Right atrium auricular region (tissue), 2 donors: Measurements from ENCODE around the gene SLC7A6. TPM values are rescaled to one million over a fixed set of nuclear protein-coding genes. Genes with fewer than 3 reads are reported as not detected.

Experiments used
- DNase-seq: peaks from one replicate; pipeline ENCODE4 v3.0.0-alpha.2; 2019; ENCODE audit warnings: low spot score
- H3K27ac ChIP-seq, 2 donors: fragments of 200-600 bp; sonication (generic); 1 replicate in 1 of 2; 2 replicates in 1 of 2; pipeline ENCODE4 v1.5.1; 2016 to 2019
- H3K27me3 ChIP-seq, 2 donors: fragments of 200-600 bp; sonication (generic); one replicate each; pipeline versions ENCODE4 v1.5.1 to v1.6.0; 2017 to 2019
- H3K36me3 ChIP-seq: fragments of 200-600 bp; sonication (generic); one replicate; pipeline ENCODE4 v1.5.1; 2016
- H3K4me1 ChIP-seq, 2 donors: fragments of 200-600 bp; sonication (generic); one replicate each; pipeline versions ENCODE4 v1.5.1 to v1.6.0; 2017 to 2019
- H3K4me3 ChIP-seq, 2 donors: fragments of 200-600 bp; sonication (generic); 1 replicate in 1 of 2; 2 replicates in 1 of 2; pipeline ENCODE4 v1.5.1; 2017 to 2019; ENCODE audit warnings: mild to moderate bottlenecking in 1 of 2, moderate library complexity in 1 of 2
- H3K9me3 ChIP-seq, 2 donors: fragments of 200-600 bp; sonication (generic); one replicate each; pipeline ENCODE4 v1.5.1; 2019
- total RNA-seq, 2 donors: library from RNA; depleted of rRNA; stranded (reverse); fragments of >200 nt; gene quantifications; one replicate each; pipeline ENCODE4 v1.1.0, GENCODE V29; 2016
- TF ChIP-seq, protein P1 (sequence below), 2 donors: fragments of 200-600 bp; sonication (generic); IDR thresholded peaks; one replicate each; pipeline ENCODE4 v1.5.1; 2019; ENCODE audit warnings: antibody characterized with exemption in 2 of 2

Gene SLC7A6
- total RNA-seq, 2 donors from 2014 or later, result 28.9 to 51.0 TPM

DNA sequence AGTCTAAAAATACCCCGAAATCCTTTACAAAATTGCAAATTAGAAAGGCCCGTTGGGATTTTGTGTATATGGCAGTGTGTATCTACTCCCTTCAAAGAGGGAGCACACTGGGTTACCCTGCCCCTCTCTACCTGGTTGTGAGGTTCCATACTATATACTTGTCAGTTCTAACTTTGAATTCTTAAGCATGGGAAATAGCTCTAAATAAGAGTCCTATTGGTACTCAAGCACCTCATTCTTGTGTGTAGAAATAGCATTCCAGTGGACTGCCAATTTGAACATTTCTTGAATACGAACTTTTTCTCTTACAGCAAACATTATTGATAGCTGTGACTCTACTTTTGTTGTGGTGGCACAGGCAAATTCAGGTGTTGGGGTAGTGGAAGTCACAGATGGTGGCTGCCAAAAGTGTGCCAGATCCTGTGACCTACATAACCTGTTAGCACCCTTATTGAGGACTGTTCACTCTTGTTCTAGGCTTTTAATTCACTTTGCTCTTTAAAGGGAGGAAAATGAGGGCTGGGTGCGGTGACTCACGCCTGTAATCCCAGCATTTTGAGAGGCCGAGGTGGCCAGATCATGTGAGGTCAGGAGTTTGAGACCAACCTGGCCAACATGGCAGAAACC, 44.5 kb upstream of the SLC7A6 start:
- DNase-seq, result no peak
- Histone ChIP-seq H3K27me3 (no peaks in the 10 kb centered on the region), H3K4me1 (no peaks in the 10 kb centered on the region), H3K27ac (no peak overlapping the region), H3K36me3 (peaks cover 3% of the 10 kb centered on the region), H3K9me3 (no peaks in the 10 kb centered on the region), H3K4me3 (no peak overlapping the region)
- TF ChIP-seq, protein P1, sequence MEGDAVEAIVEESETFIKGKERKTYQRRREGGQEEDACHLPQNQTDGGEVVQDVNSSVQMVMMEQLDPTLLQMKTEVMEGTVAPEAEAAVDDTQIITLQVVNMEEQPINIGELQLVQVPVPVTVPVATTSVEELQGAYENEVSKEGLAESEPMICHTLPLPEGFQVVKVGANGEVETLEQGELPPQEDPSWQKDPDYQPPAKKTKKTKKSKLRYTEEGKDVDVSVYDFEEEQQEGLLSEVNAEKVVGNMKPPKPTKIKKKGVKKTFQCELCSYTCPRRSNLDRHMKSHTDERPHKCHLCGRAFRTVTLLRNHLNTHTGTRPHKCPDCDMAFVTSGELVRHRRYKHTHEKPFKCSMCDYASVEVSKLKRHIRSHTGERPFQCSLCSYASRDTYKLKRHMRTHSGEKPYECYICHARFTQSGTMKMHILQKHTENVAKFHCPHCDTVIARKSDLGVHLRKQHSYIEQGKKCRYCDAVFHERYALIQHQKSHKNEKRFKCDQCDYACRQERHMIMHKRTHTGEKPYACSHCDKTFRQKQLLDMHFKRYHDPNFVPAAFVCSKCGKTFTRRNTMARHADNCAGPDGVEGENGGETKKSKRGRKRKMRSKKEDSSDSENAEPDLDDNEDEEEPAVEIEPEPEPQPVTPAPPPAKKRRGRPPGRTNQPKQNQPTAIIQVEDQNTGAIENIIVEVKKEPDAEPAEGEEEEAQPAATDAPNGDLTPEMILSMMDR (IDR thresholded peaks at IDR 0.05), result no peak

DNA sequence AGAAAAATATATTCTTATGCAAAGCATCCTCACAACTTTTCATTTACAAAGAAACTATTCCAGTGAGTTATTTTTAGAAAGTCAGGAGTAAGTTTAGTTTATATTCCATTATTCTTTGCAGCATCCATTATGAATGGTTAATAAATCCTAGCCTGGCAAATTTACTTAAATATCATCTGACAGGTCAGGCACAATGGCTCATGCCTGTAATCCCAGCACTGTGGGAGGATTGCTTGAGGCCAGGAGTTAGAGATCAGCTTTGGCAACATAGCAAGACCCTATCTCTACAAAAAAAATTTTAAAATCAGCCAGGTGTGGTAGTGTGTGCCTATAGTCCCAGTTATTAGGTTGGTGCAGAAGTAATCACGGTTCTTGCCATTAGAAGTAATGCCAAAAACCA, 41.3 kb upstream of the SLC7A6 start:
- Histone ChIP-seq H3K36me3 (peaks cover 3% of the 10 kb centered on the region), H3K27me3 (no peaks in the 10 kb centered on the region), H3K9me3 (no peaks in the 10 kb centered on the region), H3K4me1 (peaks cover 0 to 12% of the 10 kb centered on the region in 2 donors), H3K4me3 (no peak overlapping the region), H3K27ac (no peak overlapping the region)
- no peak for DNase-seq
- TF ChIP-seq, protein P1 (IDR thresholded peaks at IDR 0.05), result no peak

DNA sequence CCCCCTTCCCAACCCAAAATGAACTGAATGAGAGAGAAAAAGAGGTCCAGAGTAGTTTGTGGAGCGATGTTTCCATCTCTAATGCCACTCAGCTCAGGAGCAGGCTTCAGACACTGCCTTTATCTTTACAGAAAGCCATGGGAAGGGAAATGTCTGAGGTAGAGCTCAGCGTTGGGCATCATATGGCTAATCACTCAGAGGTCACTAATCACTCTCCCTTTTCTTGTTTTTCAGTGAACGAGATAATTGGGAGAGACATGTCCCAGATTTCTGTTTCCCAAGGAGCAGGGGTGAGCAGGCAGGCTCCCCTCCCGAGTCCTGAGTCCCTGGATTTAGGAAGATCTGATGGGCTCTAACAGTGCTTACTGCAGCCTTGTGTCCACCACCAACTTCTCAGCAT, 38.2 kb upstream of the SLC7A6 start:
- Histone ChIP-seq H3K4me1 (peaks cover 0 to 23% of the 10 kb centered on the region in 2 donors), H3K9me3 (no peaks in the 10 kb centered on the region), H3K36me3 (peaks cover 2% of the 10 kb centered on the region), H3K4me3 (no peak overlapping the region), H3K27ac (no peak overlapping the region), H3K27me3 (no peaks in the 10 kb centered on the region)
- TF ChIP-seq, protein P1 (IDR thresholded peaks at IDR 0.05), result no peak
- peak; percentile 30 for DNase-seq

- H3K4me3 ChIP-seq, result no peak overlapping the region
- TF ChIP-seq, protein P1 (IDR thresholded peaks at IDR 0.05), result no peak
- H3K27ac ChIP-seq, result no peak overlapping the region
- peaks cover 0 to 23% of the 10 kb centered on the region in 2 donors for H3K4me1 ChIP-seq
- no peaks in the 10 kb centered on the region for H3K27me3 ChIP-seq
- H3K36me3 ChIP-seq, result no peaks in the 10 kb centered on the region
- peak; percentile 43 for DNase-seq
- H3K9me3 ChIP-seq, result no peaks in the 10 kb centered on the region
These were observed 37.0 kb upstream of the SLC7A6 start for GRCh38 chr16:68227183-68227793.

GRCh38 chr16:68227850-68228553, 36.3 kb upstream of the SLC7A6 start:
- Histone ChIP-seq H3K27ac (no peak overlapping the region), H3K4me3 (no peak overlapping the region), H3K27me3 (no peaks in the 10 kb centered on the region), H3K9me3 (no peaks in the 10 kb centered on the region), H3K36me3 (no peaks in the 10 kb centered on the region), H3K4me1 (peaks cover 0 to 23% of the 10 kb centered on the region in 2 donors)
- DNase-seq, result peak; percentile 58
- TF ChIP-seq, protein P1 (IDR thresholded peaks at IDR 0.05), result no peak
